ENCODE data around the gene ARHGAP40. TPM values are rescaled to one million over a fixed set of nuclear protein-coding genes. Genes with fewer than 3 reads are reported as not detected.

The ARHGAP40 gene
- total RNA-seq, 3 donors from 2014 or later: not detected

DNA sequence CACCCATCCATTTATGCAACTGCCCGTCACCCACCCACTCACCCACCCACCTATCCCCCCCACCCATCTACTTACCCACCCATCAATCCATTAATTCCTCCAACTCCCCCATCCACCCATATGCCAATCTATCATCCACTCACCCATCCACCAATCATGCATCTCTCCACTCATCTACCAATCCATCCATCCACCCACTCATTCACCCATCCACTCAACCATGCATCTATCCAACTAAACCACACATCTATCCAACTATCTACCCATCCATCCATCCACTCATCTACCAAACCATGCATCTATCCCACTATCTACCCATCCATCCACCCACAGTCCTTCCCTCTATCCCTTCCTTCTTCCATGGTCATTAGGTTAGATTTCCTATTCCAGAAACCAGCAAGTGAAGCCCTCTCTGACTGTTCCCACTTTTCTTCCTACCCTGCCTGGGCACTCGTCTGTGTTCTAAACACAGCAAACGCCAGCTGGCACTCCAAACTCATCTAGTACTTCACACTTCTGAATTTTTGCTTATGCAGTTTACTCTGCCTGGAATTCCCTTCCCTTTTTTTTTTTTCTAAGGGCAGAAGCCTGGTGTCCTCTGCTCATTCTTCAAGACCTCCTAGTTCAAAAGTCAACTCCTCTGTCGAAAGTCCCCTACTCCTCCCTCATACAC lies 43.1 kb downstream of the ARHGAP40 start:
- peaks cover 28% of the 10 kb centered on the region for H3K27me3 Mint-ChIP-seq (ENCODE audit: low read depth)
- H3K9me3 Mint-ChIP-seq: no peaks in the 10 kb centered on the region
- no peak for DNase-seq
- H3K36me3 Mint-ChIP-seq (ENCODE audit: insufficient read depth): no peaks in the 10 kb centered on the region
- peaks cover 6% of the 10 kb centered on the region for H3K4me1 Mint-ChIP-seq (ENCODE audit: low read depth)
- no peak overlapping the region for H3K4me3 Mint-ChIP-seq
- ATAC-seq: no peak

GRCh38 chr20:38645351-38645750 lies 43.7 kb downstream of the ARHGAP40 start:
- no peak for DNase-seq
- Mint-ChIP-seq H3K27me3 (ENCODE audit: low read depth) (peaks cover 31% of the 10 kb centered on the region), H3K4me1 (ENCODE audit: low read depth) (peaks cover 6% of the 10 kb centered on the region), H3K36me3 (ENCODE audit: insufficient read depth) (no peaks in the 10 kb centered on the region), H3K4me3 (no peak overlapping the region), H3K9me3 (no peaks in the 10 kb centered on the region)
- peak in 1 of 2 donors; percentile 22 for ATAC-seq

GRCh38 chr20:38645980-38646858 lies 44.6 kb downstream of the ARHGAP40 start:
- Mint-ChIP-seq H3K36me3 (ENCODE audit: insufficient read depth) (no peaks in the 10 kb centered on the region), H3K27me3 (ENCODE audit: low read depth) (peaks cover 31% of the 10 kb centered on the region), H3K4me1 (ENCODE audit: low read depth) (peaks cover 6% of the 10 kb centered on the region), H3K9me3 (no peaks in the 10 kb centered on the region), H3K4me3 (peak overlapping the region; percentile 76)
- DNase-seq: peak; percentile 90
- ATAC-seq: peak; percentile 99

GRCh38 chr20:38649275-38649891 lies 47.8 kb downstream of the ARHGAP40 start:
- peaks cover 29% of the 10 kb centered on the region for H3K27me3 Mint-ChIP-seq (ENCODE audit: low read depth)

GRCh38 chr20:38650010-38650409 lies 48.4 kb downstream of the ARHGAP40 start:
- H3K4me1 Mint-ChIP-seq (ENCODE audit: low read depth): peaks cover 6% of the 10 kb centered on the region
- ATAC-seq (no peak), DNase-seq (no peak)

More at GRCh38 chr20:38649275-38649891, 47.8 kb downstream of the ARHGAP40 start:
- ATAC-seq: no peak
- H3K4me3 Mint-ChIP-seq: no peak overlapping the region
- H3K36me3 Mint-ChIP-seq (ENCODE audit: insufficient read depth): no peaks in the 10 kb centered on the region
- peaks cover 4% of the 10 kb centered on the region for H3K9me3 Mint-ChIP-seq
- H3K4me1 Mint-ChIP-seq (ENCODE audit: low read depth): peaks cover 6% of the 10 kb centered on the region
- DNase-seq: no peak

DNA sequence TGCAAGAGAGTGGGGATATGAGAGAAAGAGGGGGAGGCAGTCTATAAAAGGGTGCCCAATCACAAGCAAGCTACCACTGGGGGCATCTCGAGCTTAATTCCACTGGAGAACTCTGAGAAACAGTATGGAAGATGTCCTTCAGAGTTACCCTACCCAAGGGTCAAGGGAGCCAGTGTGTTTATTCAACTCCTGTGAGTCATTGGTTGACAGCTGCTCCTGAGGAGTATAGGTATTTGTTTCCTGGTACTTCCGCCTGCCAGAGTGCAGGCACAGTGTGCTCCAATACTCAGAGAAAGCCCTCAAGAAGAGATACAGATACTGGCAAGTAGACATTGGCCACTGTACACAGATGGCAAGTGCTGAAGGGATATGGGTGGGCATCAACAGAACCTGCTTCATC lies 49.5 kb downstream of the ARHGAP40 start:
- no peak for ATAC-seq

More at GRCh38 chr20:38650010-38650409, 48.4 kb downstream of the ARHGAP40 start:
- peaks cover 28% of the 10 kb centered on the region for H3K27me3 Mint-ChIP-seq (ENCODE audit: low read depth)
- no peak overlapping the region for H3K4me3 Mint-ChIP-seq
- peaks cover 4% of the 10 kb centered on the region for H3K9me3 Mint-ChIP-seq
- H3K36me3 Mint-ChIP-seq (ENCODE audit: insufficient read depth): no peaks in the 10 kb centered on the region

DNA sequence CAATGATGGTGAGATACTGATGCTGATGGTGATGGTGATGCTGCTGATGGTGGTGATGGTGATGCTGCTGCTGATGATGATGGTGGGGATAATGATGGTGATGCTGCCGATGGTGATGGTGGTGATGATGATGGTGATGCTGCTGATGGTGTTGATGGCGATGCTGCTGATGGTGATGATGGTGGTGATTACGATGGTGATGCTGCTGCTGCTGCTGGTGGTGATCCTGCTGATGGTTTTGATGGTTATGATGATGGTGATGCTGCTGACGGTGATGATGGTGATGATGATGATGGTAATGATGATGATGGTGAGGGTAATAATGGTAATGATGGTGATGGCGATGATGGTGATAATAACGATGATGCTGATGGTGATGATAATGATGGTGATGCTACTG lies 50.0 kb downstream of the ARHGAP40 start:
- Mint-ChIP-seq H3K27me3 (ENCODE audit: low read depth) (peaks cover 25% of the 10 kb centered on the region), H3K9me3 (peaks cover 4% of the 10 kb centered on the region), H3K4me1 (ENCODE audit: low read depth) (peaks cover 2% of the 10 kb centered on the region), H3K36me3 (ENCODE audit: insufficient read depth) (no peaks in the 10 kb centered on the region), H3K4me3 (no peak overlapping the region)
- ATAC-seq (no peak), DNase-seq (no peak)

More for the DNA sequence above, 49.5 kb downstream of the ARHGAP40 start:
- no peak overlapping the region for H3K4me3 Mint-ChIP-seq
- H3K9me3 Mint-ChIP-seq: peaks cover 4% of the 10 kb centered on the region
- DNase-seq: no peak
- no peaks in the 10 kb centered on the region for H3K36me3 Mint-ChIP-seq (ENCODE audit: insufficient read depth)
- peaks cover 27% of the 10 kb centered on the region for H3K27me3 Mint-ChIP-seq (ENCODE audit: low read depth)
- peaks cover 6% of the 10 kb centered on the region for H3K4me1 Mint-ChIP-seq (ENCODE audit: low read depth)

DNA sequence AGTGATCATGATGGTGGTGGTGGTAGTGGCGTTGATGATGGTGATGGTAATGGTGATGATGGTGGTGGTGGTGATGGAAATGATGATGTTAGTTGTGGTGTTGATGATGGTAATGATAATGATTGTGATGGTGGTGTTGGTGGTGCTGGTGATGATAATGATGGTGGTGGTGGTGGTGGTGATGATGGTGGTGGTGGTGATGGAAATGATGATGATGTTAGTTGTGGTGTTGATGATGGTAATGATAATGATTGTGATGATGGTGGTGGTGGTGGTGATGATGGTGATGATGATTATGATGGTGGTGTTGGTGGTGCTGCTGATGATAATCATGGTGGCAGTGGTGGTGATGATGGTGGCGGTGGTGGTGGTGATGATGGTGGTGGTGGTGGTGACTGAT lies 51.4 kb downstream of the ARHGAP40 start:
- peaks cover 4% of the 10 kb centered on the region for H3K9me3 Mint-ChIP-seq
- no peak overlapping the region for H3K4me3 Mint-ChIP-seq
- no peak for ATAC-seq
- no peaks in the 10 kb centered on the region for H3K4me1 Mint-ChIP-seq (ENCODE audit: low read depth)
- H3K36me3 Mint-ChIP-seq (ENCODE audit: insufficient read depth): no peaks in the 10 kb centered on the region
- no peak for DNase-seq
- peaks cover 34% of the 10 kb centered on the region for H3K27me3 Mint-ChIP-seq (ENCODE audit: low read depth)

DNA sequence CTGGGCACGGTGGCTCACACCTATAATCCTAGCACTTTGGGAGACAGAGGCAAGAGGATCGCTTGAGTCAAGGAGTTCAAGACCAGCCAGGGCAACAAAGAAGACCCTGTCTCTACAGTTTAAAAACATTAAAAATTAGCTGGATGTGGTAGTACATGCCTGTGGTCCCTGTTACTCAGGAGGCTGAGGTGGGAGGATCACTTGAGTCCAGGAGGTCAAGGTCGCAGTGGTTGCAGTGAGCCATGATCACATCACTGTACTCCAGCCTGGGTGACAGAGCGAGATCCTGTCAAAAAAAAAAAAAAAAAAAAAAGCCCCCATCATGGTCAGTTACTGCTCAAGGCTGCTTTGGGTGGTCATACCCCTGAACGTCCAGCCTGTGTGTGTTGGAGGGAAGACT lies 55.8 kb downstream of the ARHGAP40 start:
- DNase-seq (no peak), ATAC-seq (no peak)
- Mint-ChIP-seq H3K36me3 (ENCODE audit: insufficient read depth) (no peaks in the 10 kb centered on the region), H3K9me3 (peaks cover 4% of the 10 kb centered on the region), H3K4me1 (ENCODE audit: low read depth) (no peaks in the 10 kb centered on the region), H3K4me3 (no peak overlapping the region), H3K27me3 (ENCODE audit: low read depth) (peaks cover 35% of the 10 kb centered on the region)

DNA sequence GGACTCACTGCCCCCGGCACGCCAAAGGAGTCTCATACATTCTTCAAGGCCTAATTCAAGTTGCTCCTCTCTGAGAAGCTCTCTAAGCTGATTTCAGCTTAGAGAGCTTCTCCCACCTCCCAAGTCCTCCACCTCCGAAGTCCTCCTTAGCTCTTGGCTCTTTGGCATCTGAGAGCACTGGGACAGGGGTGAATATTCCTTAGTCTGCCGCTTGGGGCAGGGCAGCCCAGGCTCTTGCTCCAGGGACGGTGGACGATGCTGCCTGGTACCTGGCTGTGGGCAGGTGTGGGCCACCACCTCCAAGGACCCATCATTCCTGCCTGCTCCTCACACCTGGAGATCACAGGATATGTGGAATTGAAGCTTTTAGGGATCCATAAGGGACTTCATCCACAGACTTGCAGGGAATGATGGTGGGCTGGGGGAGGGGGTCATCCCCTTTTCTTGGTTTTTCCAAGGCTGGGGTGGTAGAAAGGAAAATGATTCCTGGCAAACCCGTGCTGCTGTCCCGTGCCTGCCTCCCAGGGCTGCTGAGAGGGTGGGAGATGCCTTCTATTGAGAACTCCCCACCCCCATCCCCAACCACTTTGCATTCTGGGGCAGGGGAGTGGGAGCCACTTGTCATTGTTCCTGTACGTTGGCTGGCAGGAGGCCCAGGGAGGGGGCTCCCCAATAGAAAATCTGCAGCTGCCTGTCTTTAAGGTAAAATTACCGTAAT lies 57.4 kb downstream of the ARHGAP40 start:
- DNase-seq (peak; percentile 27), ATAC-seq (peak; percentile 82 to 90)
- Mint-ChIP-seq H3K9me3 (no peaks in the 10 kb centered on the region), H3K27me3 (ENCODE audit: low read depth) (peaks cover 43% of the 10 kb centered on the region), H3K4me3 (no peak overlapping the region), H3K4me1 (ENCODE audit: low read depth) (no peaks in the 10 kb centered on the region), H3K36me3 (ENCODE audit: insufficient read depth) (no peaks in the 10 kb centered on the region)

GRCh38 chr20:38659597-38659880 lies 57.9 kb downstream of the ARHGAP40 start:
- no peak for ATAC-seq
- H3K4me1 Mint-ChIP-seq (ENCODE audit: low read depth): no peaks in the 10 kb centered on the region
- DNase-seq: no peak
- H3K36me3 Mint-ChIP-seq (ENCODE audit: insufficient read depth): no peaks in the 10 kb centered on the region
- no peak overlapping the region for H3K4me3 Mint-ChIP-seq
- H3K27me3 Mint-ChIP-seq (ENCODE audit: low read depth): peaks cover 44% of the 10 kb centered on the region
- no peaks in the 10 kb centered on the region for H3K9me3 Mint-ChIP-seq

GRCh38 chr20:38660429-38660828 lies 58.8 kb downstream of the ARHGAP40 start:
- Mint-ChIP-seq H3K9me3 (no peaks in the 10 kb centered on the region), H3K4me3 (no peak overlapping the region), H3K27me3 (ENCODE audit: low read depth) (peaks cover 45% of the 10 kb centered on the region), H3K4me1 (ENCODE audit: low read depth) (no peaks in the 10 kb centered on the region), H3K36me3 (ENCODE audit: insufficient read depth) (no peaks in the 10 kb centered on the region)
- DNase-seq: no peak
- no peak for ATAC-seq

DNA sequence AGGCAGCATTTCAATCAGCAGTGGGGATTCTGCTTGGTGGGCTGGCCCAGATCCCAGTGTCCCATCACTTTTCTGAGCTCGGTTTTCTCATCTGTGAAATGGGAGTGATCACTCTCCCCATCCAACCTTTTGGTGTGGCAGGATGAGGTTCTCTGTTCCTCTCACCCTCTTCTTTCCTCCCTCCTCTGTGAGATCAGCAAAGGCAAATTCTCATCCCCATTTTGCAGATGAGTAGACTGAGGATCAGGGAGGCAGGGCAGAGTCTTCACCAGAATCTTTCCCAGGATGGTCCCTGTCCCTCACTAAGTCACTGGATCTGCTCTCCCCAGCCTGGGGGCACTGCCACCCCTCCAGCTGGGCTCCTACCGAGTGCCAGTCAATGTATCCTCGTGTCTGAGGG lies 62.1 kb downstream of the ARHGAP40 start:
- no peaks in the 10 kb centered on the region for H3K4me1 Mint-ChIP-seq (ENCODE audit: low read depth)
- no peaks in the 10 kb centered on the region for H3K36me3 Mint-ChIP-seq (ENCODE audit: insufficient read depth)
- ATAC-seq (no peak), DNase-seq (no peak)
- no peak overlapping the region for H3K4me3 Mint-ChIP-seq
- H3K9me3 Mint-ChIP-seq: no peaks in the 10 kb centered on the region
- peaks cover 44% of the 10 kb centered on the region for H3K27me3 Mint-ChIP-seq (ENCODE audit: low read depth)

DNA sequence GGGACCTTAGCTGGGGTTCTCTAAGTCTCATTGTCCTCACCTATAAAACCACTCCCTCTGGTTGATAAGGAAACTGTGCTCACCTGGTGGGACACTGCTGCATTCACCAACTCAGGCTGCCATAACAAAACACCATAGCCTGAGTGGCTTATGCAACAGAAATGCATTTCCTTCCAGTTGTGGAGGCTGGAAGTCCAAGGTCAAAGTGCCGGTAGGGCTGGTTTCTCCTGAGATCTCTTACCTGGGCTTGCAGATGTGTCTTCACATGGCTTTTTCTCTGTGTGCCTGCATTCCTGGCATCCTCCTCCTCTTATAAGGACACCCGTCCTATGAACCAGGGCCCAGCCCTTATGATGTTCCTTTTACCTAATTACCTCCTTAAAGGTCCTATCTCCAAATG lies 62.7 kb downstream of the ARHGAP40 start:
- Mint-ChIP-seq H3K27me3 (ENCODE audit: low read depth) (peaks cover 46% of the 10 kb centered on the region), H3K9me3 (no peaks in the 10 kb centered on the region), H3K4me1 (ENCODE audit: low read depth) (no peaks in the 10 kb centered on the region), H3K36me3 (ENCODE audit: insufficient read depth) (no peaks in the 10 kb centered on the region), H3K4me3 (no peak overlapping the region)
- ATAC-seq: no peak
- DNase-seq: no peak
